GM18499 (cell line): ENCODE results near the gene PPP1R37.

Source experiments
- ATAC-seq: cut with Tn5 transposase; IDR thresholded peaks from one replicate; pipeline ENCODE4 v1.9.1; 2021; ENCODE audit warnings: moderate number of reproducible peaks; ENCODE audit not compliant: insufficient read depth, unreplicated experiment

PPP1R37 gene

DNA sequence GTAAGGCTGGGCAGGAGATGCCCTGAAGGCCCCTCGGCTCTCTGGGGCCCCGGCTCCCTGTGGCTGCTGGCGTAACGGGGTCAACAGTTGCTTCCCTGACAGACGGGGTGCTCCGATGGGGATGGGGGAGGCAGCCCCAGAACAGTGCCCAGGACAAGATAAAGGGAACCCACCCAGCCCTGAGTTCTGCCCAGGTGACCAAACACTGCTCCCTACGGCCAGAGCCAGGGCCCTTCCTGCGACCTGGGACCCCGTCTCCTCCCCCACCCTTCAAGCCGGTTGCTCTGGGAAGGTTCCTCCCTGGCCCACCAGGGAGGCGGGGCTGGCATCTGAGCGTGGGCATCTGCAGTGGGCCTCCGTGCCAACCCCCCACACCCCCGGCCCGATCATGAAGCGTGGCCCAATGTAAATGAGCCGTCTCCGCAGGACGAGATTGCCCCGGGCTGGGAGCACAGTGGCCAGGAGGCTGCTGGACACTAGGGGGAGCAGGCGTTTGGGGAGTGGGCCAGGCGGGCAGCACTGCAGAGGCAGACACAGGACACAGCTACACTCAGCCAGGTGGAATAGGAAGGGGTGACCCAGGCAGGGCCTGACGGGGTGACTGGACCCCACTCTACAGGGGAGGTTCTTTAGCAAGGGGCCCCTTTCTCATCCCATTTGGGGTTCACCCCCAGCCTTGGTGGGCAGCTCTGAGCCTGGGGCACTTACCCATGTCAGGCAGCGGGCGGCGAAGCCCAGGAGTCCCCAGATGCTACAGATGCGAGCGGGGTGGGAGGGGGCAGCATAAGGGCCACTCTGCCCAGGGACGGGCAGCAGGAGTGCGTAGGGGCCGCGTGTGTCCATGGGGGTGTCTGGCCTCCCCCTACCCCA lies 69.0 kb downstream of the PPP1R37 start:
- ATAC-seq: no peak

DNA sequence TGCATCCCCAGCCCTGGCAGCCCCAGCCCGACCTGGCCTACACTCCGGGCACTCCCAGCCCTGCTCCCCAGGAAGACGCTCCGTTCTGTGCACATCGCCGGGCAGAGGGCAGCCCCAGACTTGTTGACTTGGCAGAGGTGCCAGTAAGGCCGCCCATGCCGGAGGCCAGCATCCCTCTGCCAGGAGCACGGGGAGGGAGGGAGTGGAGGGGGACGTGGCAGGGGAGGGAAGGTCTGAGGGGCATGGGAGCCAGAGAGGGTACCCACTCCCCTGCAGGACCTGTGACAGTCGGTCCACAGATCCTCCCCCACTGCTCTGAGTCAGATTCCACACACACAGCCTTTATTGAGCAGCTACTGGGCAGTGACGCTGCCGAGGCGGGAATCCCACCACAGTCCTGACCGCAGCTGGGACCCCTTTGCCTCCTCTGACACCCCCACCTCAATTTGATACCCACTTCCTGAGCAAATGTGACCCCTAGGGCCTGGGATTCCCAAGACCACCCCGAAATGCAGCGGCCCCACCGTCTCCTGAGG lies 69.7 kb downstream of the PPP1R37 start:
- ATAC-seq: no peak

DNA sequence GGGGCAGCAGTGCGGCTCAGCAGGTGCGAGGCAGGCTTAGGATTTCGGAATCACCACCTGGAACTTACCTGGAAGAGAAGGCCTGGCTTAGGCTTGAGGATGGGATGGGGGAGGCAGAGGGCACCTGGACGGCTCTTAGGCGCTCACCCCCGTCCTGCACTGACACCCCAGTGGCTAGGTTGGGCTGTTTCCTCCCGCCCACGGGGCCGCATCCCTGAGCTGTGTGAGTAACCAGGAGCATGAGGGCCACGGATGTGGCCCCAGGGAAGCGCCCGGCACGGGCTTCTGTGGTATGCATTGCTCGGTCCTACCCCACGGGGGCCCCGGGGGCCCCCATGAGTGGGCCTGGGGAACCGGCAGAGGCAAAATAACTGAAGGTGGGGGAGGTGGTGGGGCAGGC lies 70.2 kb downstream of the PPP1R37 start:
- no peak for ATAC-seq

DNA sequence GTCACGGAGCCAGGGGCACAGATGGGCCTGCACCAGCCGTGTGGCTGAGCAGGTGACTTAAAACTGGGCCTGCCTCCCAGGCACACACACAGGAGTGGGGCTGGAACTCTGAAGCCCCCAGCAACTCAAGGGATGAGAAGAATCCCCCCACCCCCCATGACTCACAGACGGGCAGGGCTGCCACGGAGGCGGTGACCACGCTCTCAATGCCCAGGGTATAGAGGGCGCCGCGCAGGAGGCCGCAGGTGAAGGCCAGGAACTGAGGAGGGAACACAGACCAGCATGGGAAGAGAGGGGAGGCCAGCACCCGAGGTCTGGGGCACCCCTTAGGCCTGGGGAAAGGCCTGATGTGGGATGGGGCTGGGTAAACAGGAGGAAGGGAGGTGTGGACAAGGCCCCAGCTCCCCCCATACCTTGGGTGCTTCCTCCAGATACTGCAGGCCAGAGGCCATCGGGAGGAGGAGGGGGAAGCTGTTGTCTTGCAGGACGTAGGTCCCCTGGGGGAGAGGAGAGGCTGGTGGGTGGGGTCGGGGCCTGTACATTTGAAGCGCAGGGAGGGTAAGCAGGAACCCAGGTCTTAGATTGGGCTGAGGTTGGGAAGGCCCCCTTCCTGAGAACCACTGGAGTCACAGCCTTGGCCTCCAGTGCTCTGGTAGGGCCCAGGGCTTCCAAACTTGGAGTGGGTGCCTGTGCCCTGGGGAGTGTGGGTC lies 70.9 kb downstream of the PPP1R37 start:
- ATAC-seq: no peak

DNA sequence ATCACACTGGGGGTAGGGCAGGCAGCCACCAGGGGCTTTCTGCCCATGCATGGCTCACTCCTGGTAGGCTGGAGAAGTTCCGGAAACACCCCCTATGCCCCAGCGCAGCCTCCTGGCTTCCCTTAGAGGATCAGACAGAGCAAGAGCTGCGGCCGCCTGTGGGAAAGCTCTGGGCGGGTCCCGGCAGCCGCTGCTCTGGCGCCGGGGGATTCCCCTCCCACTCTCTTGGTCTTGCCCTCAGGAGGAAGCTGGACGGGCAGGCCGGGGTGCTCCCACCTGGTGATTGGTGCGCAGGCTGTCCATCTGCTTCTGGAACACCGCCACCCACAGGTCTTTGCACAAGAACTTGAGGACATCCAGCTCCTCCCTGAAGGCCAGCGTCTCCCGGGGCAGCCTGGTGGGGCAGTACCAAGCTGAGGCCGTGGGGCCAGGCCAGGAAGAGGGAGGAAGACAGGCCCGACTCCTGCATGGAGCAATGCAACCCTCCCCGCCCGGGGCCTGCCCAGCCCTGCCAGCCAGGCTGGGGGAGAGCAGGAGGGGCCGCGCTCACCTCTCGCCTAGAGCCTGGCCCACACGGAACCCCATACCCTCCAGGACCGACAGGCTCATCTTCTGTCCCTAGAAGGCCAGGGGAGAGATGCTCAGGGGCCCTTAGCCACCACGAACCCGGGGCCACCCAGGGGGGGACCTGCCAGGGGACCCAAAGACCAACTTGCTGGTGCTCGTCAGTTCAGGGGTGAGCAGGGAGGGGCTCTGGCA lies 71.8 kb downstream of the PPP1R37 start:
- ATAC-seq: no peak

DNA sequence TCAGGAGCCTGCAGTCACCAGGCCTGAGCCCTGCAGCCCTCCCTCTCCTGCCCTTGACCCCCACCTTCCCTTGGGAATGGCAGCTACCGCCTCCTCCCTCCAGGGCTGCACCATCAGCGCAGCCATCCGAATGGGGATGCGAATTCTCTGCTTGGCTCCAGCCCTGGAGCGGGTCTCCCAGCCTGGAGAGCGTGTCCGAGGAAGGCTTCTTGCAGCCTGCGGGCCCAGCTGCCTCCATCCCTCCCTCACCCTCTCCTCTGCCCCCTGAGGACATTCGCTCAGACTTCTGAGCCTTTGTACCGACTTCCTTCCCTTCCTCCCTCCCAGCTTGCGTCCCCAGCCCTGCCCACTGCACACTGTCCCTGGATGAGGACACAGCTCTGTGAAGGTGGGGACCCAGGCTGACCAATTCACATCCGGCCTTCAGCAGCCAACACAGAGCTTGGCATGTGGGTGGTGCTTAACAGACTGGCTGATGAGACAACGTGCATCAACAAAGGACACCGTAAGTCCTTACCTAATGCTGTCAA lies 73.8 kb downstream of the PPP1R37 start:
- no peak for ATAC-seq

DNA sequence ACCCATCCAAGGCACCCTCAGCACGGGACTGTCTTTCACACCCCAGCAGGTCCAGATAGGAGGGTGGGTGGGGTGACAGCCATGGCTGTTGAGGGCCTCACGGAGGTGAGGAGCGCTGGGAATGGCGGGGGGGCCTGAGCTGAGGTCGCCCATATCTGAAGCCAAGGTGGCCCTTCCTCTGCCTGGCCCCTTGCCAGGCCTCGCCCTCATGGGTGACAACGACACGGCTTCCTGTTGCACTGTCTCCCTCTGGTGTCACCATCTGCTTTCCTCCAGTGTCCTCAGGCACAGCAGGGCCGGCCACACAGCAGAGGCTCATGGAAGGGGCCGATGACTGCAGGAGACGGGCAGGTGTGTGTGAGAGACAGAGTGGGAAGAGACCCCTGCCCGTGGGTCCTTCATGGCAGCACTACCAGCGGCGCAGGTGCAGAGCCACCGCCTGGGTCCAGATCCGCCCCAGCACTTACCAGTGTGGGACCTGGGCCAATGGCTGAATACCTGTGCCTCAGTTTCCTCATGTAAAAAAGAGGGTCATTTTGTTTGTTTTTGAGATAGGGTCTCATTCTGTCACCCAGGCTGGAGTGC lies 75.9 kb downstream of the PPP1R37 start:
- ATAC-seq: no peak

DNA sequence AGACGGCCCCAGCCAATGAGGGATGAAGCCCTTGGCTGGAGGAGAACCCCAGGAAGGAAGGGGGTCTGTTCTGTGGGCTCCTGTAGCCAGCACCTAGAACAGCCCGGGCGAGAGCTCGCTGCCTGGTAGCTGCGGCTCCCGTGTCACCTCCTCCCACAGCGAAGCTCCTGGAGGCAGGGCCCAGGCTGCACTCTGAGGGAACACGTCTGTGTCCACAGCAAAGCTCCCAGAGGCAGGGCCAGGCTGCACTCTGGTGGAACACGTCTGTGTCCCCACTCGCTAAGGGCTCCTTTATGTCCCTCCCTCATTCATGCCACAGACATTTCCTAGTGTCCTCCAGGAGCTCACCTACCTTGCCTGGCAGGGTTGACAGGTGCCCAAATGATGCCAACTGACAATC lies 76.6 kb downstream of the PPP1R37 start:
- no peak for ATAC-seq

DNA sequence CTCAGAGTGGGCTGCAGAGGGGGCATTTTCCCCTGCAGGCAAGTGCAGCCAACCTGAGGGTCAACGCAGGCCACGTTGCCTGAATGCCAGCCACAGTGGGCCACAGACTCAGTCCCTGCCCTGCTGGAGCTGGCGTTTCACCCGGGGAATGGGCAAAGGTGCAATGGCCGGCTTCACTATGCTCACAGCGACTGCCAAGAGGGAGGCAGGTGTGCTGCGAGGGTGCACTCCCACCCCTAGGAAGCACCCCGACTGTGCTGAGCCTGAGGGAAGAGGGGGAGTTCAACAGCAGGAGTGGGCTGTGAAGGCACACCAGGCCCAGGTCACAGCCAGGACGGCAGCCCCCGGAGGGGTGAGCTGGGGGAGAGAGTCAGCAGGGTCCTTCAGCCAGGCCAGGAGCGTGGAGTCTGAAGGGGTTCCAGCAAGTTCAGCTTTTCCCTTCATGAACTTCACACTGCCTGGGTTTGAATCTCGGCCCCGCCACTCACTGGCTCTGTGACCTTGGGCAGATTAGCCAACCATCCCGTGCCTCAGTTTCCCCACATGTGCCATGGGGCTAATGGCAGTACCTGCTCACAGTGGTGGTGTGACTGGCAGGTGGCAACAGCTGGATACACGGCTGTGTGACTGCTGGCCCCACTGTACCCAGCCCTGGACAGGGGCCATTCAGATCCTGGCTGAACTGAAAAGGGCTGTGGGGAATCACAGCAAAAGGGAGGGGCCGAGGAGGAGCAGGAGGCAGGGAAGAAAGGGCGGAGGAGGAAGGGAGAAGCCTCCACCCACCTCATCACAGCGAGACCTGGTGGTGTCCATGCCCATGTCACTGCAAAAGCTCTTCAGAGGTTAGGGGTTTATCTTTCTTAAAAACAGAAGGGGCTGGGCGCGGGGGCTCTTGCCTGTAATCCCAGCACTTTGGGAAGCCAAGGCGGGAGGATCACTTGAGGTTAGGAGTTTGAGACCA lies 77.4 kb downstream of the PPP1R37 start:
- no peak for ATAC-seq

DNA sequence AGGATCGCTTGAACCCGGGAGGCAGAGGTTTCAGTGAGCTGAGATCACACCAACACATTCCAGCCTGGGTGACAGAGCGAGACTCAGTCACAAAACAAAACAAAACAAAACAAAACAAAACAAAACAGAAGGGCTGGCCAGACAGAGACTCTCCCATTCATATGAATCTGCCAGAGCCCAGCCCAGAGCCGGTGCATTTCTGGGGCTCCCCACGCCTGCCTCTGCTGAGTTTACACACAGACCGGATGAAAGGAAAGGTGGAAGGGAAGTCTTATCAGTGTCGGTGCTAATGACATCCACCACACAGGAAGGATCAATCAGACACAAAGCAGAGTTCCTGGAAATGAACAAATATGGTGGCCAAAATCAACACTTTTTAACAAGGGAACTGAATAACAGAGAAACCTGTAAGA lies 78.2 kb downstream of the PPP1R37 start:
- ATAC-seq: no peak

DNA sequence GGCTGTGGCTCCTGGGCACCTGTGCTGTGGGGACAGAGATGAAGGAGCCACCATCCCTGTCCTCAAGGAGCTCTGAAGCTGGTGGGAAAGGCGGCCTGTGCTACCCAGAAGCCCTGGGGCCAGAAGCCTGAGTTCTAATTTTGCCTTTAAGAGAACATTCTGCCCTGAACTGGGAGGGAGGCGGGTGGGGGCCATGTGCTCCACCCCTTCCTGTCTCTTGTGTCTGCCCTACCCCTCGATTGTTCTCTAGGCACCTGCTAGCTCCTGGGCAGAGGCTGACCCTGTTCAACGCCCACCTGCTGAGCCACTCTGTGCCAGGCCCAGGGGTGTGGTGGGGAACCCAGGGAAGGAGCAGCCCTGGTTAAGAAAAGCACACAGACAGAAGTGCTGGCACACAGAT lies 79.2 kb downstream of the PPP1R37 start:
- no peak for ATAC-seq

DNA sequence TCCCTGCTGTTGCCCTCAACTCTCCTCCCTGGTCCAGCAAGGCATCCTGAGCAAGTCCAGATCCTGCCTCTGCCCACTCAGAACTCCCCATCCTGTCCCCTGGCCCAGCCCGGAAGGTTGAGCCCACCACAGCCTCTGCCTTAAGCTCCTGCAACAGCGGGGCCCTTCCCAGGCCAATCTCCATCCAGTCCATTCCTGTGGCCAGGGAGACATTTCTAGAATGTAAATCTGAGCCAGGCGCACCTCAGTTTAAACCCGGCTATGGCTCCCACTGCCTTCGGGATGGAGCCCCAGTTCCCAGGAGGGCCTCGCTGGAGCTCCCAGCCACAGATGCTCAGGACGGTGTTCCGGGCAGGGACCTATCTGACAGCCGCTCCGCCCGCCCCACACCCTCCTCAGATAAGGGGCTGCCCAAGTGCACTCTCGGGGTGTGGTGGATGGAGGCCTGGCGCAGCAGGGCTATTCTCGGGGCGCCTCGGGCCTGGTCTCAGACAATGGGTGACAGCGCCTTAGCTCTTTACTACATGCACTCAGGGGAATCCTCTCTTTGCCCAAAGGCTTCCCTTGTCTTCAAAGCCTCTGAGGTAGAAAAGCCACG lies 79.7 kb downstream of the PPP1R37 start:
- no peak for ATAC-seq

DNA sequence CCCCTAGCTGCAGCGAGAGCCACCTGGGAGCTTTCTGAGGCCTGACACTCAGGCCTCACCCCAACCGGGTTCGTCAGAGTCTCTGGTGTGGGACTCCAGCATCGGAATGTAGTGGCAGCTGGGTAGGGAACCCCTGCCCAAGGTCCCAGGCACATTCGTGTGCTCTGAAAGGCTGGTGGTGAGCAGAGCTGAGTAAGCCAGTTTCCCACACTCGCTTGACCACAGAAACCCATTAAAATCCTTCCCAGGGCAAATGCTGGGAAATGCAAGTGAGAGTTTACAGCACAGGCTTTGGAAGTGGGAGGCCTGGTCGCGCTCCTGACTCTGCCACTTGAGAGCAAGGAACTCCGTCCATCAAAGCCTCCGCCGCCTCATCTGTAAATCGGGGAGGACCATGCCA lies 80.8 kb downstream of the PPP1R37 start:
- no peak for ATAC-seq

DNA sequence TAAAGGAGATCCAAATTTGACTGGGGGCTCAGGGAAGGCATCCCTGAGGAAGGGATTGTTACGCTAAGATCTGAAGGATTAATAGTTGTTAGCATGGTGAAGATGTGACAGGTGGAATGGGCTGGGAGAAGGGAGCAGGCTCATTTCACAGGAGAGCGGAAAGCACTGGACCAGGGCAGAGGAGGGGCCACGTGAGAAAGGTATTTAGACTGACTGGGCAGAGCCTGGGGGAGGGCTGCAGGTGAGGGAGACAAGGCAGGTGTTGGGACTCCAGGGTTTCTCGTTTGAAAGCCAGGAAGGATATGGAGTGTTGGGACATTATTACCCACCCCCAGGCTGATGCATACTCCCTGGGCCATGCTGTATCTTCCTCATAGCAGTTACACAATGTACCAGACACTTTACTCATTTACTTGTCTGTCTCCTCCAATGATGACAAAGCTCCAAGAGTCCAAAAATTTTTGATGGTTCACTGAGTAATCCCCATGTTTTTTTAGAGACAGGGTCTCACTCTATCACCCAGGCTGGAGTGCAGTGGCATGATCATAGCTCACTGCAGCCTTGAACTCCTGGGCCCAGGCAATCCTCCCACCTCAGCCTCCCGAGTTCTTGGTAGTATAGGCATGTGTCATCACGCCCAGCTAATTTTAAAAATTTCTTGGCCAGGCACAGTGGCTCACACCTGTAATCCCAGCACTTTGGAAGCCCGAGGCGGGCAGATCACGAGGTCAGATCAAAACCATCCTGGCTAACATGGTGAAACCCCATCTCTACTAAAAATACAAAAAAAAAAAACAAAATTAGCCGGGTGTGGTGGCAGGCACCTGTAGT lies 82.8 kb downstream of the PPP1R37 start:
- no peak for ATAC-seq

DNA sequence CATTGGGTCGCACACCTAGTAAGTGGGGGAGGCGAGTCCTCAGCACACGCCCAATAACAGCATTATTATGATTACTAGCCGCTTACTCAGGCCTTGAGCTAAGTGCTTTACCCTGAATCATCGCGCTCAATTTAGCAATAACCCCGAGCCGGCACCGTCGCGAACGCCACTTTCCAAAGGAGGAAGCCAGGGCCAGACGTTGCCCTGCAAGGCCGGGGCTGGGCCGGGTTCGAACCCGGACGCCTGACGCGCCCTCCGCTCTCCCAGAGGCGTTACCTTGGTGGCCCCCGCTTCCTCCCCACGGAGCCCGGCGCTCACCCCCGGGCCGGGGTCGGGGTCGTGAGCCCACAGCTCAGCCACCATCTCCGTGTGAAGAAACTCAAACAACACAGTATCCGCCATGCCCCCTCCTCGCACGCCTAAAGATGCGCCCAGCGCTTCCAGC lies 84.9 kb downstream of the PPP1R37 start, which contains the start of gene TRAPPC6A:
TSS of gene TRAPPC6A (minus strand) at position 421 of the 445 bp plus-strand sequence. CDS start at position 402, 19 bp downstream.
- peak; percentile 2 for ATAC-seq

DNA sequence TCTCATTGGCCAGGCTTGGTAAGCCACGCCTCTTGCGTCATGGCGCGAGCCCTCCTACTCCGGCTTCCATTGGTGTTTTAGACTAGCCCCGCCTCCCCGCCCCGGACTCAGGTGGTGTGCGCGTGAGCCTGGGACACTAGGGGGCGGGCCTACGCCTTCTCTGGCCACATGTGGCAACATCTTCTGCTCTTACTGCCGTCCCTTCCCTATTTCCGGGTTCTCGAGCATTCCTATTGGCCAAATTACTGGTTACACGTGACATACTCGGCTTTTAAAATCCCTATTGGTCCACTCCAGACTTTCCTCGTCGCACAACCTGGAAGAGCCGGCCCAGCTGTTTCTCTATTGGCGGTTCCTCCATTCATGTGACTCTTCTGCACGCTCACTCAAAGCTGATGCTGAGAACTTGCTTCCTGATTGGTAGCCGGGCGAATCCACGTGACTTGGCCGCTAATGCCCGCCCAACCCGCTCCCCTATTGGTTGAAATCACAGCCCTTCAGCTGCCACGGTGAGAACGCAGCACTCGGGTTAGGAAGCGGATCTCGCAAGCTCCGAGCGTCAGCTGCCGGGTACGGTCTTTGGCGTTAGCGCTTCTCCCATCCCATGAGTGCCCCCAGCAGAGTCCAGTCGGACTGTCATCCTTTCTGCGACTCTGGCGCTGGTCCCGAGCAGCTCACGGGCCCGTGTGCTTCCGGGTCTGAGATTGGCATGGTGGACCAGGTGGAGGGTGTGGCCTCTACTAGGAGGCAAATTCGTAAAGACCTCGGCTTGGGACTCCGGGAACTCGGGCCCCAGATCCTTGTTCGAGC lies 85.5 kb downstream of the PPP1R37 start, which contains the start of gene BLOC1S3:
TSS of gene BLOC1S3 (plus strand) at position 523 of the 810 bp plus-strand sequence. CDS start 513 bp downstream, outside the sequence.
- ATAC-seq: peak; percentile 59
